Neural cell (in vitro differentiated cells): ENCODE data around the gene IGSF3. TPM values are rescaled to one million over a fixed set of nuclear protein-coding genes. Genes with fewer than 3 reads are reported as not detected.

Experiments
- H2AFZ ChIP-seq: fragments of 200-600, 300-800 bp; sonication (generic), shearing (Covaris generic); 2 replicates; pipeline ENCODE4 v1.6.0; 2014; ENCODE audit warnings: low read depth, mild to moderate bottlenecking, antibody characterized with exemption, low read length, moderate library complexity
- H3F3A ChIP-seq: fragments of 200-600 bp; shearing (Covaris generic); 2 replicates; pipeline ENCODE4 v1.6.1; 2016; ENCODE audit warnings: mild to moderate bottlenecking, moderate library complexity, mixed read lengths, antibody characterized with exemption, low read length; ENCODE audit not compliant: insufficient read depth, poor library complexity, severe bottlenecking
- H3K27ac ChIP-seq: fragments of 200-600, 300-800 bp; sonication (generic), shearing (Covaris generic); 2 replicates; pipeline ENCODE4 v1.5.1; 2014; ENCODE audit warnings: mild to moderate bottlenecking, low read length, moderate library complexity
- H3K27me3 ChIP-seq: fragments of 300-800, 200-600 bp; sonication (generic), shearing (Covaris generic); 2 replicates; pipeline ENCODE4 v1.6.0; 2014; ENCODE audit warnings: mild to moderate bottlenecking, low read depth, low read length, moderate library complexity; ENCODE audit not compliant: insufficient read depth
- H3K36me3 ChIP-seq: fragments of 300-800, 200-600 bp; sonication (generic), shearing (Covaris generic); 2 replicates; pipeline ENCODE4 v1.5.1; 2014; ENCODE audit warnings: mild to moderate bottlenecking, antibody characterized with exemption, low read length, moderate library complexity; ENCODE audit not compliant: insufficient read depth
- H3K4me2 ChIP-seq: fragments of 300-800, 200-600 bp; sonication (generic), shearing (Covaris generic); 2 replicates; pipeline ENCODE4 v1.6.0; 2014; ENCODE audit warnings: mild to moderate bottlenecking, low read length
- H3K4me3 ChIP-seq: fragments of 300-800, 200-600 bp; sonication (generic), shearing (Covaris generic); 2 replicates; pipeline ENCODE4 v1.5.1; 2014; ENCODE audit warnings: mild to moderate bottlenecking, low read length, moderate library complexity
- H3K79me2 ChIP-seq: fragments of 200-600 bp; shearing (Covaris generic); replicated peaks from 2 replicates; pipeline ENCODE4 v1.6.0; 2014; ENCODE audit warnings: mild to moderate bottlenecking, low read length, moderate library complexity; ENCODE audit not compliant: insufficient read depth
- H3K9ac ChIP-seq: fragments of 300-800, 200-600 bp; sonication (generic), shearing (Covaris generic); 2 replicates; pipeline ENCODE4 v1.6.1; 2016; ENCODE audit warnings: mild to moderate bottlenecking, low read length, mixed read lengths
- H3K9me2 ChIP-seq: fragments of 200-600 bp; shearing (Covaris generic); 2 replicates; pipeline ENCODE4 v1.6.1; 2016; ENCODE audit warnings: mild to moderate bottlenecking, low read length, mixed read lengths; ENCODE audit not compliant: insufficient read depth
- H3K9me3 ChIP-seq: fragments of 200-600, 300-800 bp; sonication (generic), shearing (Covaris generic); 2 replicates; pipeline ENCODE4 v1.6.1; 2016; ENCODE audit warnings: mild to moderate bottlenecking, mixed run types, low read length, moderate library complexity, mixed read lengths
- H4K20me1 ChIP-seq: fragments of 200-600 bp; shearing (Covaris generic); 2 replicates; pipeline ENCODE4 v1.6.1; 2016; ENCODE audit warnings: mild to moderate bottlenecking, mixed run types; ENCODE audit not compliant: insufficient read depth
- CTCF ChIP-seq: fragments of 450-650 bp; IDR thresholded peaks from 2 replicates; pipeline ENCODE4 v1.5.1; 2014; ENCODE audit warnings: antibody characterized with exemption, mild to moderate bottlenecking, moderate library complexity; ENCODE audit not compliant: poor library complexity, severe bottlenecking
- EP300 ChIP-seq: fragments of 450-650 bp; conservative IDR thresholded peaks from 2 replicates; pipeline ENCODE4 v1.6.1; 2014; ENCODE audit warnings: antibody characterized with exemption, mild to moderate bottlenecking, moderate library complexity; ENCODE audit not compliant: poor library complexity, severe bottlenecking
- EZH2 ChIP-seq: fragments of 200-600, 300-800 bp; shearing (Covaris generic), sonication (generic); IDR thresholded peaks from 2 replicates; pipeline ENCODE4 v1.6.1; 2014; ENCODE audit warnings: antibody characterized with exemption, low read length, borderline replicate concordance, mild to moderate bottlenecking; ENCODE audit not compliant: insufficient read depth, poor library complexity, severe bottlenecking
- MXI1 ChIP-seq: fragments of 450-650 bp; conservative IDR thresholded peaks from 2 replicates; pipeline ENCODE4 v1.6.1; 2014; ENCODE audit warnings: antibody characterized with exemption, mild to moderate bottlenecking; ENCODE audit not compliant: poor library complexity, severe bottlenecking
- POLR2AphosphoS5 ChIP-seq: IDR thresholded peaks from 2 replicates; pipeline ENCODE4 v1.6.1; 2012
- RAD21 ChIP-seq: fragments of 450-650 bp; conservative IDR thresholded peaks from 2 replicates; pipeline ENCODE4 v1.6.1; 2014; ENCODE audit warnings: antibody characterized with exemption, mild to moderate bottlenecking, moderate library complexity
- REST ChIP-seq: IDR thresholded peaks from 2 replicates; pipeline ENCODE4 v1.6.1; 2012; ENCODE audit warnings: borderline replicate concordance
- SMC3 ChIP-seq: fragments of 450-650 bp; conservative IDR thresholded peaks from 2 replicates; pipeline ENCODE4 v1.6.1; 2014; ENCODE audit warnings: antibody characterized with exemption, mild to moderate bottlenecking, moderate library complexity; ENCODE audit not compliant: poor library complexity
- TAF1 ChIP-seq: IDR thresholded peaks from 2 replicates; pipeline ENCODE4 v1.6.1; 2012; ENCODE audit warnings: low read depth
- polyA plus RNA-seq: library from polyadenylated mRNA; depleted of rRNA; stranded (reverse); fragments of >200 nt; gene quantifications from 2 replicates; pipeline ENCODE4 v1.2.3, GENCODE V29; 2014

The IGSF3 gene
- polyA plus RNA-seq, 1 donor from 2014 or later, result 81.4 TPM

GRCh38 chr1:116706841-116707240, 39.3 kb upstream of the IGSF3 start:
- Histone ChIP-seq H3K36me3 (no peaks in the 10 kb centered on the region), H4K20me1 (no peaks in the 10 kb centered on the region), H3K79me2 (no peaks in the 10 kb centered on the region)

GRCh38 chr1:116706123-116706522, 38.6 kb upstream of the IGSF3 start:
- no peaks in the 10 kb centered on the region for H4K20me1 ChIP-seq
- H3K9ac ChIP-seq, result no peak overlapping the region
- no peaks in the 10 kb centered on the region for H3K79me2 ChIP-seq
- H3K9me3 ChIP-seq, result no peaks in the 10 kb centered on the region
- H3F3A ChIP-seq, result no peaks in the 10 kb centered on the region
- no peaks in the 10 kb centered on the region for H3K27me3 ChIP-seq
- no peak overlapping the region for H3K4me2 ChIP-seq
- H3K4me3 ChIP-seq, result no peak overlapping the region
- H2AFZ ChIP-seq, result no peak overlapping the region
- no peaks in the 10 kb centered on the region for H3K9me2 ChIP-seq
- H3K27ac ChIP-seq, result no peak overlapping the region
- no peaks in the 10 kb centered on the region for H3K36me3 ChIP-seq
- no peak for TF ChIP-seq RAD21
- no peak for TF ChIP-seq EP300
- TF ChIP-seq MXI1, result no peak
- TF ChIP-seq TAF1, result no peak
- TF ChIP-seq EZH2, result no peak
- no peak for TF ChIP-seq CTCF
- no peak for TF ChIP-seq SMC3
- TF ChIP-seq POLR2AphosphoS5, result no peak

More at GRCh38 chr1:116706841-116707240, 39.3 kb upstream of the IGSF3 start:
- no peaks in the 10 kb centered on the region for H3F3A ChIP-seq
- no peak overlapping the region for H3K9ac ChIP-seq
- H3K27ac ChIP-seq, result no peak overlapping the region
- TF ChIP-seq RAD21 (no peak), POLR2AphosphoS5 (no peak), CTCF (no peak), MXI1 (no peak), EZH2 (no peak), SMC3 (no peak), EP300 (no peak), TAF1 (no peak), REST (no peak)
- H3K4me3 ChIP-seq, result no peak overlapping the region
- no peaks in the 10 kb centered on the region for H3K9me2 ChIP-seq
- H2AFZ ChIP-seq, result no peak overlapping the region
- H3K27me3 ChIP-seq, result no peaks in the 10 kb centered on the region
- H3K9me3 ChIP-seq, result no peaks in the 10 kb centered on the region
- H3K4me2 ChIP-seq, result no peak overlapping the region
